ENCODE results near the gene DAAM2.

Gene DAAM2

GRCh38 chr6:39912446-39912845, 120.3 kb downstream of the DAAM2 start:
- DNase-seq = no peak

- DNase-seq = no peak
Observed at GRCh38 chr6:39913391-39913916, 121.3 kb downstream of the DAAM2 start.

GRCh38 chr6:39914239-39914638, 122.1 kb downstream of the DAAM2 start:
- no peak for DNase-seq

- no peak for DNase-seq
Observed at GRCh38 chr6:39915866-39916265, 123.7 kb downstream of the DAAM2 start.

- DNase-seq = no peak
Observed at GRCh38 chr6:39917329-39917728, 125.2 kb downstream of the DAAM2 start.

GRCh38 chr6:39917981-39918380, 125.8 kb downstream of the DAAM2 start:
- no peak for DNase-seq

- DNase-seq = no peak
Observed at GRCh38 chr6:39918831-39919230, 126.7 kb downstream of the DAAM2 start.

- DNase-seq = no peak
Observed at GRCh38 chr6:39920157-39920556, 128.0 kb downstream of the DAAM2 start.

- no peak for DNase-seq
Observed at GRCh38 chr6:39922821-39923220, 130.6 kb downstream of the DAAM2 start.

GRCh38 chr6:39923394-39923793, 131.2 kb downstream of the DAAM2 start:
- DNase-seq = no peak

- no peak for DNase-seq
Observed at GRCh38 chr6:39923861-39924260, 131.7 kb downstream of the DAAM2 start.

GRCh38 chr6:39924283-39924682, 132.1 kb downstream of the DAAM2 start:
- DNase-seq = no peak

- no peak for DNase-seq
Observed at GRCh38 chr6:39925191-39925930, 133.2 kb downstream of the DAAM2 start.

- DNase-seq = no peak
Observed at GRCh38 chr6:39925931-39926290, 133.7 kb downstream of the DAAM2 start.

- DNase-seq = no peak
Observed at GRCh38 chr6:39926668-39927067, 134.5 kb downstream of the DAAM2 start.

GRCh38 chr6:39927159-39927558, 135.0 kb downstream of the DAAM2 start:
- no peak for DNase-seq

GRCh38 chr6:39929039-39929732, 137.0 kb downstream of the DAAM2 start:
- no peak for DNase-seq

- no peak for DNase-seq
Observed at GRCh38 chr6:39929733-39930461, 137.7 kb downstream of the DAAM2 start.

GRCh38 chr6:39930540-39930939, 138.4 kb downstream of the DAAM2 start:
- no peak for DNase-seq

GRCh38 chr6:39931607-39932006, 139.4 kb downstream of the DAAM2 start:
- no peak for DNase-seq

- DNase-seq = no peak
Observed at GRCh38 chr6:39932386-39932910, 140.3 kb downstream of the DAAM2 start.

- no peak for DNase-seq
Observed at GRCh38 chr6:39933669-39934130, 141.5 kb downstream of the DAAM2 start.

GRCh38 chr6:39934131-39934757, 142.1 kb downstream of the DAAM2 start, which contains the start of gene MOCS1:
Gene MOCS1, minus strand, starts transcription at chr6:39934462. Its CDS starts 45 bp downstream, at chr6:39934417.
- no peak for DNase-seq

Data from SIG-M5 (cell line).